NCI-H2196 treated with DMSO at 0.1 percent for 48 hours (cell line): ENCODE data around the gene ERFL.

ENCODE experiments used
- DNase-seq: peaks from one replicate; lab custom pipeline; 2025; ENCODE audit not compliant: unreplicated experiment; lab: John Stamatoyannopoulos, UW

ERFL gene

DNA sequence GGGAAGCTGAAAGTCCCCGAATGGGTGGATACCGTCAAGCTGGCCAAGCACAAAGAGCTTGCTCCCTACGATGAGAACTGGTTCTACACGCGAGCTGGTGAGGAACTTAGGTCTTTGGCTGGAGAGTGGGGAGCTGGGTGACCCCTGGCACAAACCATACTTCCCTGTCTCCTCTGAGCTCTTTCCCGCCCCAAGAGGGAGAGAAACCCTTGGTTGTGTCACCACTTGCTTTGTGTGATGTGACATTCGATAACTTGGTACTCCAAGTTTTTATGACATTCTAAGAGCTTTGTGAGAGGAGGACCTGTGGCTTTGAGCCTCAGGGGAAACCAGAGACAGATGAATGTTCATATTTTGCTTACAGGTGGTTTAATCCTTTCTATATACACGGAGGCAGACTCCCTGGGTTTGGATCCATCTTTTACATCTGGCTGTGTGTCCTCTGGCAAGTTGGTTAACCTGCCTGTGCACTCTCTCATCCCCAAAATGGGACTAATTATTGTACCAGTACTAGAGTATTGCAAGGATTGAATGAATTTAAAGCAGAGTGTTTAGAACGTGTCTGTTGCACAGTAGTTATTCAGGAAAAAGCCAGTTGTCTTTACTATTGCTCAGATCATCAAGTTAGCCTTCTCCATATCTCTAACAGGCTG, 67.0 kb downstream of the ERFL start:
- DNase-seq, result no peak

DNA sequence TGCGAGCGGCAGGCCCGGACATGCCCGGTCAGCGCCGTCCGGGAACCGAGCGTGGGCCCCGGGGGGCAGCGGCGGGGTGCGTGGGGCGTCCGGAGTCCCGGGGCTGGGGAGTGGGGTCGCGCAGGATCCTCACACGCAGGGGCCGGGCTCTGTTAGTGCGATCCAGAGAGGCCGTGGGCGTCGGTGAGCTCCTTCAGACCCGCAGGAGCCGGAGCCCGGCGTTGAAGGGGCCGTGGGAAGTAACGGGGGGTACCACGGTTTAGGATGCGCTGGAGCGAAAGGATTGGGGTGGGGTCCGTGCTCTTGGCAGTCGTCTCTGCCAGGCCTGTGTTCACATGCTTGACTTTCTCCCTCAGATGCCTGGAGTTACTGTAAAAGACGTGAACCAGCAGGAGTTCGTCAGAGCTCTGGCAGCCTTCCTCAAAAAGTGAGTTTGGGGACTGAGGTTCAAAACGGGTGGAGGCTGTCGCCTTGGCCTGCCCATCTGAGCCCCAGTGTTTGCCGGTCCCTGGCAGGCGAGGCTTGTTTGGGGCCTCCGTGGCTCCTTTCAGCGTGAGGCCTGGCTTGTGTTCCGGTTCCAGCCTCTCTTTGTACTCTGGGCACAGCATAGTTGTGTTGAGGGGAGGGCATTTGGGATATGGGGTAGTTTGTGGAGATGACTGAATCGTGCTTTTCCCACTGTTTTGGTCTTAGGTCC, 67.7 kb downstream of the ERFL start:
- no peak for DNase-seq

DNA sequence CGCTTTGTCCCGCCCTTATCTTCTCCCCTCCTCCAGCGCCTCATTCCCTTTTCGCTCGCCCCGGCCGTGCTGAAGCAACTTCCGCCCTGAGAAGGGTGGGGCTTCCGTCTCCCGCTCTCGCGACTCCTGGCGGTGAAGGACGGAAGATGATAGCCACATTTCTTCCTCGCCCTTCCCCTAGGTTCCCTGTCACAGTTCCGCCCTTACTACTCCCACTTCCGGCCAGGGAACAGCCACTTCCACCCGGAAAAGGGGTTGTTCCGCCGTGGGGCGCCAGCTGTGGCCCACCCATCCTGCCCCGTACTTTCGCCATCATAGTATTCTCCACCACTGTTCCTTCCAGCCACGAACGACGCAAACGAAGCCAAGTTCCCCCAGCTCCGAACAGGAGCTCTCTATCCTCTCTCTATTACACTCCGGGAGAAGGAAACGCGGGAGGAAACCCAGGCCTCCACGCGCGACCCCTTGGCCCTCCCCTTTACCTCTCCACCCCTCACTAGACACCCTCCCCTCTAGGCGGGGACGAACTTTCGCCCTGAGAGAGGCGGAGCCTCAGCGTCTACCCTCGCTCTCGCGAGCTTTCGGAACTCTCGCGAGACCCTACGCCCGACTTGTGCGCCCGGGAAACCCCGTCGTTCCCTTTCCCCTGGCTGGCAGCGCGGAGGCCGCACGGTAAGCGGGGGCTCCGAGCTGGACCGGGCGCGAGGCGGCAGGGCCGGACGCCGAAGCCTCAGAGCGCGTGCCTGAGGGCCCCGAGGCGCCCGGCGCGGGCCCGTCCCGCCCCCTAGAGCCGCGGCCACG, 68.4 kb downstream of the ERFL start, which contains the start of gene RPS19:
Gene RPS19 (plus strand): TSS at position 638 of the 801 bp plus-strand sequence. CDS start 520 bp downstream, outside the sequence.
- peak; percentile 97 for DNase-seq

DNA sequence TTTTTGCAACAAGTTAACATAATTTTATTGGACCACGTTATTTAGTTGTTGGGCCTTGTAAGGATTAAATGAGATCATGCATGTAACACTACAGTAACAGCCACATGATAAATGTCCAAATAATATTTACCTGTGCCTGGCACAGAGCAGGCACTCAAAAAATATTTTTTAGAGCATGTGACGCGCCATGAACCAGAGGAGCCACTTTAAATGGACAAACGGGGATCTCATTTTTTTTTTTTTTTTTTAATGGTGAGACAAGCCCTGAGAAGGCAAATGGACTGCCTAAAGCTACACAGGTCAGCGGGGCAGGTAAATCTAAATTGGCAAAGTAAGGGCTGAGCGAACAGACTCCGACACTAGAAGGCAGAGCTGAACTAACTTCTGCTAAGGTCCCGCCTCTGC, 69.0 kb downstream of the ERFL start:
- no peak for DNase-seq
